Pancreas (tissue), 10 donors: ENCODE results near the gene CTNNA2. TPM values are rescaled to one million over a fixed set of nuclear protein-coding genes. Genes with fewer than 3 reads are reported as not detected.

Experiments used
- ATAC-seq, 4 donors: fragments of 200-7000 bp; cut with Tn5 transposase; one replicate each; pipeline versions ENCODE4 v1.8.0 to v1.9.1; 2020; ENCODE audit warnings: mild to moderate bottlenecking in 4 of 4, moderate library complexity in 4 of 4
- DNase-seq, 6 donors: peaks; one replicate each; pipeline ENCODE4 v3.0.0-alpha.2; 2020
- FAIRE-seq: peaks from 2 replicates; lab custom pipeline; 2012; peaks lifted over from hg19 to GRCh38; lab: Jason Lieb, UNC
- H3K27ac ChIP-seq, 4 donors: fragments of 200-600 bp; sonication (generic); 1 replicate in 3 of 4; 2 replicates in 1 of 4; pipeline versions ENCODE4 v1.5.0 to v1.8.0; 2020
- H3K27me3 ChIP-seq, 4 donors: fragments of 200-600 bp; one replicate each; pipeline ENCODE4 v1.8.0; 2021
- H3K36me3 ChIP-seq, 3 donors: fragments of 200-600 bp; sonication (generic) in 1 of 3; one replicate each; pipeline versions ENCODE4 v1.5.0 to v1.8.0; 2020 to 2021
- H3K4me1 ChIP-seq, 3 donors: fragments of 200-600 bp; one replicate each; pipeline ENCODE4 v1.8.0; 2021
- H3K4me3 ChIP-seq, 4 donors: fragments of 200-600 bp; sonication (generic) in 2 of 4; one replicate each; pipeline versions ENCODE4 v1.5.0 to v1.8.0; 2020 to 2021
- H3K9me3 ChIP-seq, 4 donors: fragments of 200-600 bp; one replicate each; pipeline ENCODE4 v1.8.0; 2021
- CTCF ChIP-seq, 4 donors: fragments of 200-600 bp; sonication (generic) in 3 of 4; IDR thresholded peaks; one replicate each; pipeline versions ENCODE4 v1.5.0 to v1.8.0; 2021; ENCODE audit warnings: antibody characterized with exemption in 4 of 4
- WGBS, 2 donors: extraction: QIAGEN DNeasy Blood & Tissue Kit; methylation state at CpG; one replicate each; pipeline ENCODE4 v1.1.7; 2013; 5-methylcytosine and 5-hydroxymethylcytosine counted together
- intact Hi-C, 3 donors: fragments of 100-400 bp; cut with DNase I; formaldehyde crosslinking; loops; one replicate each; pipeline versions ENCODE4 v1.11.1 to v1.14.2; 2022
- polyA plus RNA-seq, 2 donors: library from polyadenylated mRNA; stranded (reverse); fragments of 200-250 nt; gene quantifications; one replicate each; pipeline ENCODE4 v1.2.3, GENCODE V29; 2013
- total RNA-seq, 6 donors: library from RNA; stranded (reverse); fragmentation: NEBNext Ultra II Directional in 4 of 6; extraction: Animal tissue kit (Norgen Biotek cat#: 25700) in 4 of 6; gene quantifications; one replicate each; pipeline versions ENCODE4 v1.2.1 to v1.2.4, GENCODE V29; 2021 to 2023
- donor health status: healthy with polysubstance abuse.
- donor health status: DM: no; HTN: no; CAD: no; lungs with moderate emphysema.
- donor health status: DM: no; HTN: no; CAD: no.
- donor health status: control.
- donor health status: control.
- donor health status: Bipolar disorder and iron deficiency.
- donor health status: DM: yes; HTN: yes; CAD: no.
- donor health status: DM: no; HTN: no; CAD: no.
- donor health status: DM: no; HTN: no; CAD: no.
- donor health status: DM: yes; HTN: yes; CAD: no.

Gene CTNNA2
- total and polyA plus RNA-seq, 8 donors: 0.25 to 12.1 (median 2.1) TPM

GRCh38 chr2:80380736-80381135 lies 867.9 kb downstream of the CTNNA2 start:
- TF ChIP-seq CTCF (IDR thresholded peaks at IDR 0.05): no peak
- no peak for FAIRE-seq
- WGBS, 2 donors: 70 to 83% methylated on average over 3 of the region's 3 CpGs

GRCh38 chr2:80381666-80382065 lies 868.8 kb downstream of the CTNNA2 start:
- no peak for ATAC-seq
- Histone ChIP-seq H3K27ac (no peak overlapping the region), H3K36me3 (no peaks in the 10 kb centered on the region), H3K27me3 (no peaks in the 10 kb centered on the region), H3K9me3 (no peaks in the 10 kb centered on the region), H3K4me3 (no peak overlapping the region), H3K4me1 (no peaks in the 10 kb centered on the region)
- FAIRE-seq: no peak
- intact Hi-C loops: no loop called here
- DNase-seq: no peak
- TF ChIP-seq CTCF (IDR thresholded peaks at IDR 0.05): no peak
- WGBS, 2 donors: 50 to 77% methylated on average over 3 of the region's 3 CpGs

More at GRCh38 chr2:80380736-80381135, 867.9 kb downstream of the CTNNA2 start:
- Histone ChIP-seq H3K9me3 (no peaks in the 10 kb centered on the region), H3K27me3 (no peaks in the 10 kb centered on the region), H3K27ac (no peak overlapping the region), H3K4me1 (no peaks in the 10 kb centered on the region), H3K4me3 (no peak overlapping the region), H3K36me3 (no peaks in the 10 kb centered on the region)
- DNase-seq (no peak), ATAC-seq (no peak)
- intact Hi-C loops: no loop called here

- no peak overlapping the region for H3K4me3 ChIP-seq
- no peak for FAIRE-seq
- H3K27ac ChIP-seq: no peak overlapping the region
- no peak for ATAC-seq
- 39 to 60% methylated on average over 2 of the region's 2 CpGs for WGBS, 2 donors
- no peak for TF ChIP-seq CTCF (IDR thresholded peaks at IDR 0.05)
- H3K9me3 ChIP-seq: no peaks in the 10 kb centered on the region
- H3K4me1 ChIP-seq: no peaks in the 10 kb centered on the region
- no peaks in the 10 kb centered on the region for H3K36me3 ChIP-seq
- no peaks in the 10 kb centered on the region for H3K27me3 ChIP-seq
- intact Hi-C loops: no loop called here
- no peak for DNase-seq
Measured at GRCh38 chr2:80392441-80392840, 879.6 kb downstream of the CTNNA2 start.

- H3K4me3 ChIP-seq: no peak overlapping the region
- no peaks in the 10 kb centered on the region for H3K27me3 ChIP-seq
- no peak for DNase-seq
- ATAC-seq: no peak
- intact Hi-C loops: no loop called here
- FAIRE-seq: no peak
- 53 to 71% methylated on average over 1 of the region's 1 CpG for WGBS, 2 donors
- no peak overlapping the region for H3K27ac ChIP-seq
- H3K36me3 ChIP-seq: no peaks in the 10 kb centered on the region
- H3K4me1 ChIP-seq: no peaks in the 10 kb centered on the region
- H3K9me3 ChIP-seq: no peaks in the 10 kb centered on the region
- no peak for TF ChIP-seq CTCF (IDR thresholded peaks at IDR 0.05)
Measured at GRCh38 chr2:80393991-80394390, 881.1 kb downstream of the CTNNA2 start.

GRCh38 chr2:80395251-80395650 lies 882.4 kb downstream of the CTNNA2 start:
- no peak for ATAC-seq
- intact Hi-C loops: no loop called here
- no peak for FAIRE-seq
- Histone ChIP-seq H3K4me3 (no peak overlapping the region), H3K9me3 (no peaks in the 10 kb centered on the region), H3K27ac (no peak overlapping the region), H3K36me3 (no peaks in the 10 kb centered on the region), H3K27me3 (no peaks in the 10 kb centered on the region), H3K4me1 (no peaks in the 10 kb centered on the region)
- no peak for DNase-seq
- 60 to 77% methylated on average over 1 of the region's 1 CpG for WGBS, 2 donors
- no peak for TF ChIP-seq CTCF (IDR thresholded peaks at IDR 0.05)
